ENCODE data around the gene TMEM87B. TPM values are rescaled to one million over a fixed set of nuclear protein-coding genes. Genes with fewer than 3 reads are reported as not detected.

The TMEM87B gene
- total RNA-seq, 2 donors from 2014 or later, result 14.8 to 15.3 TPM

- Histone ChIP-seq H3K27ac (no peak overlapping the region), H3K36me3 (replicated peaks in 1 of 2; ENCODE audit: insufficient read depth in 1 of 2, low read depth in 2 of 2) (no peaks in the 10 kb centered on the region), H3K4me1 (peaks cover 9% of the 10 kb centered on the region), H3K27me3 (no peaks in the 10 kb centered on the region), H3K4me3 (no peak overlapping the region), H3K9me3 (no peaks in the 10 kb centered on the region)
- ATAC-seq, result no peak
- intact Hi-C loops (cut with DNase I), result no loop called here
- DNase-seq, result no peak
- TF ChIP-seq POLR2A (IDR thresholded peaks at IDR 0.05) (no peak), CTCF (IDR thresholded peaks at IDR 0.05) (no peak)
- WGBS, 2 donors, result 92 to 93% methylated on average over 12 of the region's 12 CpGs
These were observed 30.1 kb upstream of the TMEM87B start for GRCh38 chr2:112024896-112025491.

GRCh38 chr2:112026509-112026908, 28.6 kb upstream of the TMEM87B start:
- WGBS, 2 donors, result 81 to 82% methylated on average over 8 of the region's 8 CpGs
- TF ChIP-seq CTCF (IDR thresholded peaks at IDR 0.05) (no peak), POLR2A (IDR thresholded peaks at IDR 0.05) (no peak)
- peaks cover 9% of the 10 kb centered on the region for H3K4me1 ChIP-seq
- H3K27ac ChIP-seq, result no peak overlapping the region
- peak in 1 of 4 donors; percentile 18 for DNase-seq
- no peak for ATAC-seq
- H3K36me3 ChIP-seq (replicated peaks in 1 of 2; ENCODE audit: insufficient read depth in 1 of 2, low read depth in 2 of 2), result no peaks in the 10 kb centered on the region
- intact Hi-C loops (cut with DNase I), result no loop called here
- no peaks in the 10 kb centered on the region for H3K27me3 ChIP-seq
- no peak overlapping the region for H3K4me3 ChIP-seq
- H3K9me3 ChIP-seq, result no peaks in the 10 kb centered on the region

GRCh38 chr2:112027767-112028166, 27.3 kb upstream of the TMEM87B start:
- Histone ChIP-seq H3K27me3 (no peaks in the 10 kb centered on the region), H3K4me1 (peaks cover 18% of the 10 kb centered on the region), H3K4me3 (no peak overlapping the region), H3K27ac (no peak overlapping the region), H3K9me3 (no peaks in the 10 kb centered on the region), H3K36me3 (replicated peaks in 1 of 2; ENCODE audit: insufficient read depth in 1 of 2, low read depth in 2 of 2) (no peaks in the 10 kb centered on the region)
- no peak for ATAC-seq
- no peak for DNase-seq
- TF ChIP-seq CTCF (IDR thresholded peaks at IDR 0.05) (no peak), POLR2A (IDR thresholded peaks at IDR 0.05) (no peak)
- intact Hi-C loops (cut with DNase I), result no loop called here
- 87 to 96% methylated on average over 3 of the region's 3 CpGs for WGBS, 2 donors

- no peak for ATAC-seq
- H3K4me1 ChIP-seq, result peaks cover 23% of the 10 kb centered on the region
- H3K4me3 ChIP-seq, result no peak overlapping the region
- no peaks in the 10 kb centered on the region for H3K36me3 ChIP-seq (replicated peaks in 1 of 2; ENCODE audit: insufficient read depth in 1 of 2, low read depth in 2 of 2)
- H3K9me3 ChIP-seq, result no peaks in the 10 kb centered on the region
- TF ChIP-seq CTCF (IDR thresholded peaks at IDR 0.05) (no peak), POLR2A (IDR thresholded peaks at IDR 0.05) (no peak)
- intact Hi-C loops (cut with DNase I), result no loop called here
- 48 to 67% methylated on average over 2 of the region's 2 CpGs for WGBS, 2 donors
- DNase-seq, result no peak
- H3K27ac ChIP-seq, result no peak overlapping the region
- no peaks in the 10 kb centered on the region for H3K27me3 ChIP-seq
These were observed 25.9 kb upstream of the TMEM87B start for GRCh38 chr2:112029164-112029563.
